ENCODE results near the gene TMC3.
A peak's percentile ranks its signal among the peaks of the same experiment; 100 is the strongest.
"Not testable (repeated sequence)": the region's sequence is repeated elsewhere in the genome, so short reads cannot be mapped to it uniquely, and the experiment has no call there.

Gene TMC3

DNA sequence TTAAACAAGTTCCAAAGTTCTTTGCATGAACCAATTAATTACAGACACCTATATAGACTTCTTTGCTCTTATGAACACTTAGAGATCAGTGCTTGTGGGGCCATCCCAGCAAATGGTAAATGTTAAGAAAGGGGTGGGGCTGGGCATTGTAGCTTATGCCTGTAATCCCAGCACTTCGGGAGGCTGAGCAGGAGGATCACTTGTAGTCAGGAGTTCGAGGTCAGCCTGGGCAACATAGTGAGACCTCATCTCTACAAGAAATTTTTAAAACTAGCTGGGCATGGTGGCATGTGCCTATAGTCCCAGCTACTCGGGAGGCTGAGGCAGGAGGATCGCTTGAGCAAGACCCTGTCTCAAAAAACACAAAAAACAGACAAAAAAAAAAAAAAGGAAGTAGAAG lies 30.6 kb downstream of the TMC3 start:
- DNase-seq: no peak

DNA sequence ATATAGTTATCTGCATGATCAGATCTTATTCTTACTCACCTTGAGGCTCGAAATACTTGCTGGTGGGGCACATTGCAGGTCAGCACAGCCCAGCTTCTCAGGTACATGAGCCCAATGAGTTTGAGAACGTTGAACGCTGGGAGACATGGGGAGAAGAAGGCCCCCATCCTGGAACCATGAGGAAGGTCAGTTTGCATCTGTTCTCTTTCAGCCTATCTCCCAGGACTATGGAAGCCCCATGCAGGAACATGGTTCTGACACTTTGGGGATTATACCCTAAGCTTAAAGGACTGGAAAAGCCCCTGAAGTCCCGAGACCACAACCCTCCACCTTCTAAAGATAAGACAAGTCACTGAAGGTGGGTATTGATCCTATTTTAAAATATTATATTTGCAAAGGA lies 32.7 kb downstream of the TMC3 start:
- DNase-seq: no peak

DNA sequence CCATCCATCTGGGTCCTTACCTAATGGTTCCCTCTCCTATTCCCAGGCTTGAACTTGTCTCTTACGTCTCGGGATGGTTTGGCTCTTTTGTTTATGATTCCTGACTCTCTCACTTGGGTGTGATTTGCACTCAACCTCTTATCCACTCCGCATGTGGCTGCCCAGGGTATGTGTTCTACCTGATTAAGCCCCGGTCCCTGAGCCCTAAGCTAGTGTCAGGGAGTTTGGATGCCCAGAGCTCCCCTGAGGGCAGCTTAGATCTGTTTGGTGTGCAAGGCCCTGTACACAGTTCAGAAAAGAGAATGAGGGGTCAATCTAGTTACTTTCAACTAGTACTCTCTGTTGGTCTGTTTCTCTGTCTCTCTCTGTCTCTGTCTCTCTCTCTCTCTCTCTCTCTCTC lies 34.2 kb downstream of the TMC3 start:
- DNase-seq: no peak

DNA sequence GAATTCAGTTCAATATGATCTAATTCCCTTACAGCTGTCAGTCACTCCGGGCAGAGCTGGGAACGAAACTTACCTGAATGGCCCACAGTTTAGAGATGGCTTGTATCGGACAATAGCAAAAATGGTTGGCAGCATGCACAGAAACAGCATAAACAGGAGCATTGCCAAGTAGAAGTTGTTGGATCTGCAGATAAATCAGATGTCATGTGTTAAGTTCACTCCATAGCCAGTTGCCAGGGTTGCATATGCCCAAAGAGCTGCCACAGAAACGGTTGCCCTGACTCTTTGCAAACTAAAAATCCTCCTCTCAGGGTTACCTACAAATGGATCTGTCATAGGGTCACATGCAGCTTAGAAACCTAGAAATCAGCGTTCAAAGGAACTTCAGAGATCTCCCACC lies 34.7 kb downstream of the TMC3 start:
- DNase-seq: no peak

DNA sequence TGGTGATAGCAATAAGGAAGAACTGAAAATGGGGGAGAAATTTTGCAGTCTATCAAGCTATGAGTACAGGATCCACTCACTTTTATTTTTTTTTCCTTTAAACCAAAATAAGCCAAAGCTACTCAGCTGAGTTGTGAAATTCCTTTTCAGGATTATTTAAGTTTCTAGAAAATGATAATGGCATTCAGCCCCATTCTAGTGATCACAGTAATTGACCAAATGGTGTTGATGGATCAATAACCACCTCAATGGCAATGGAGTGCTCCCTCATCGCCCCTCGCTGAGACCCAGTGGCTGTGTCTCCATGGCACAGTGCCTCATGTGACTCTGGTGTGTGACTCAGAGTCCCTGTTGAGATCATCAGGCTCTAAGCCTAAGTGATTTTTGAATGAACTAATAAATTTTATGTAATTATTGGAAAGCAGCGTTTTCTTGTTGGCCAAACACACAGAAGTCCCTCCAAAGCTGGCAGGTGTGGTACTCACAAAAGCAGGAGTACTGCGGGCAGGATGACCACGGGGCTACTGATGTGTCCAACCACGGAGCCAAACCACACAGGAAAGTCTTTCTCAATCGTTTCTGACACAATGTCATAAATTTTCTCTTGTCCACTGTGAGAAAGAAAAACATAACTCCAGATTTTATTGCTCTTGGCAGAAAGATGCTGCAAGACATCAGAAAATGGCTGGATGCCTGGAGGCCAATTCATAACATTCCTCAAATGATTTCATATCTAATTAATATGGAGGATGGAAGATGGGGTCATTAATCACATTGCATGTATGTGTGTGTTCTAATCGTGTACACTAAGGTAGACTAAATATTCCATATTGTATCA lies 35.6 kb downstream of the TMC3 start:
- no peak for DNase-seq

DNA sequence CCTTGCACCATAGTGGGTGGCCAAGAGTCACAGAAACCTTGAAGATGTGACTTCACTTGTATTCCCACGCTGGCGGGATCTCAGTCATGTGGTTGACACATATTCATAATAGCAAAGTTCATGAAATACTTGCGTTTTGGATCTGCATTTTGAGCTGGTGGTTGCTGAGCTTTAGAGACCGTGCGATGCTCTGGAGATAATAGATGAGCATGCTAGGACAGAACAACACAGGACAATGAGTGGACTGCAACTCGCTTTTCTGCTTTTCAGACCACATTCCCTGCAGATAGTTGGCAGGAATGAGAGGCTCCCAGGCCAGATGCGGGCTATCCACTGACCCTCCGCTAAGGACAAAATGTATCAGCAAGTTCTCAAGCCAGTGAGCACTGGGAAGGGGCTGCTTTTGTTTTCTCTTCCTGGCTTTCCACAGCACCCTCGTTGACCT lies 36.3 kb downstream of the TMC3 start:
- DNase-seq: no peak

DNA sequence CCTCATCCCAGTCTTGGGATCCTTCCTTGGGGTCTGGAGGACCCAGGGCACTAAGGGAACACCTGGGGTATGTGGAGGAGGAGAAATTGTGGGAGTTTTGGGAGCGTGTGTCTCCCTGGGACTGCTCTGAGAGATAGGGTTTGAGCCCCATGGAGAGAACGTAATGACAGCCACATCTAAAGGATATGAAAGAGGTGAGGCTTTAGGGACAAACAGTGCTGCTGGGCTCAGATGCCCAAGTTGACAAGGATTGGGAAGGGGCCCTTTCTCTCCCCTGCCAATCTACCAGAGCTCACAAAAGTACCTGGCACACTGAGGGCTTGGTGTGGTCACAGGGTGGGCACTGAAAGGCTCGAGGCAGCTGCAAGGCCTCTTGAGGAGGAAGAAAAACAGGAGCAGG lies 36.8 kb downstream of the TMC3 start:
- no peak for DNase-seq

DNA sequence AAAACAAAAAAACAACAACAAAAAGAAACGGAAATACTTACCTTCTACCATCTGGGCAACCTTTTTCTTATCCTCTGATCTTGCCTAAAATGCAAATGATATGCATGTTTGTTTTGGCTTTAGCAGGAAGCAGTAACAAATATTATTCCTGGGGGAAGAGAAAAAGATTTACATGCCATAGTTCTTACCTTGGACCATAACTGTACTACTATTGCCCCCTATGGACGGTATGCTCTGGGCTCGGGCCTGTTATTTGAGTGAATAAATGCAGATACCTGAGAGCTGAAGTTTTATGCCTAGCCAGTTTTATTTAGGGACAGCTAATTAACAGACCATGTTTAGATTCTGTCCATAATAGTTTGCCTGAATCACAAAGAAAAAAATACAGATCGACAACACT lies 37.4 kb downstream of the TMC3 start:
- no peak for DNase-seq

DNA sequence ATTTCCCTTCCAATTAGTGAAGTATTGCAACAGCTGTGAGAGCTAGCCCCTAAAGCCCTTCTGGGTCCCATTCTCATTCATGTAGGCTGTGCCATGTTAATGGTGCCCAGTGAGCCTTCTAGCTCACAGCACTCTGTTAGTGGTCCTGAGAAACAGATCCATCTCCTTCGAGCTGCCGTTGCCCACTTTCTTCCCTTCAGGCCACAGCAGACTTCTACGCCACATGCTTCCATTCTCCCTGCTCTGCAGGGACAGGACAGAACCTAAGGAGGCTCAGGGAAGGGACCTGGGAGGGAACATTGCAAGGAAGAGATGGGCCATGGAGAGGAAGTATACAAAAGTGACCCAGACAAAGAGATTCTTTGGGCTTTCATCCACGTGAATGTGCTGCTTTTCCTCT lies 38.4 kb downstream of the TMC3 start:
- no peak for DNase-seq

DNA sequence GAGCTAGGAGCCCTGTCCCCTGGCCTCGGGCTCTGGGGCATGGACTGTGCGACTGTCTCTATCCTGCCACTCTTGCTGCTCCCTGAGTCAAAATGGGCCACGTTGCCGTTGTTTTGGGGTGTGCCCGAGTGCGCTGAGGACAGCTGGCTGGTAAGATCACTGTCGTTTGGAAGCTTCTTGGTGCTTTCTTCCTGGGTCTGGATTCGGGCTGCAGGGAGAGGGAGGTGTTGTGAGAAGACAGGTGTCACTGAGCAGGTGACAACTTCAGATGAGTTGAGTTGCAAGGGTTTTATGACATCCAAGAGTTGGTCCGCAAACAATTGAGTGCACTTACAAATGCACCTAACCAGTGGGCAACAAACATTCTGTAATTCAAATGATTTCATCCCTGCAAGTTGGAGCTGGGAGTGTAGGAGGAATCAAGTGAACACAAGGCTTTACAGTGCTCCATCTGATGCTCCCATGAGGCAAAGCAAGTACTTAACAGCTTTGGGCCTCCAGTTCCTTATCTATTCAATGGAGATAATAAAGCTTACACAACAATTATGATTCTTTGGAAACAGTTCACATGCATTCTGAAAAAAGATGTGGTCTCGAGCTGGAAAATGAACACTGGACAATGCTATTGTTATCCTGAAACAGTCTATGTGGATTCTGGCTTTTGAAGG lies 39.1 kb downstream of the TMC3 start:
- DNase-seq: no peak

DNA sequence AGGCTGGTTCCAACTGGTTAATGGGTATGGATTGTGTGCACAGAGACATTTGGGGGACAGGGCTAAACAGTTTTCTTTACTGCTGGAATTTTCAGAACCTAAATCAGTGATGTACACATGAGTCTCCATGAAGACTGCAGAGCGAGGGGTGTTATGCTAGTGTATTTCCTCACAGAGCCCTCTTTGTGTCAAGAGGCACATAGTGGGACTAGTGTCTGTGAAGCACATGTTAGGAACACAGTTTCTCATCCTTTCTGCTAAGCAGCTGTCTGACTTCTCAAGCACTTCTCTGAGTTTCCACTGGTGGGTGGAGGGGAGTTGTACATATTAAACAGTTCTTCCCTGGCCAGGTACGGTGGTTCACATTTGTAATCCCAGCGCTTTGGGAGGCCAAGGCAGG lies 40.6 kb downstream of the TMC3 start:
- no peak for DNase-seq

DNA sequence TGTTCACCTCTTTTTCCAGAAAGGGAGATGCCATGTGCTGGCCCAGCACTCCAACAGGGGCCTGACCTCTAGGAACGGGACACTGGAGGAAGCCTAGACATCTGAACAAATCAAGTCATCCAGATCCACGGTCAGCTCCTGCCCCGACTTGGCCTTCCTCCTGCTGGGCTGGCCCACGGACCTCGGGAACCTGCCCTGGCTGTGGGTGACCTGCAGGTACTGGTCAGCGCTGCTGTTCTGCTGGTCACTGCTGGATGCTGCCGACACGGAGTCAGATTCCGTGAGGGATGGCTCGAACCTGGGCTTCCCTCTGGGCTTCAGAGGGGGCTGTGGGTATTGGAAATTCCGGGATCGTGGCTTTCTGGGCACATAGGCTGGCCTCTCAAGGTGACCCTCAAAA lies 41.7 kb downstream of the TMC3 start:
- DNase-seq: no peak

DNA sequence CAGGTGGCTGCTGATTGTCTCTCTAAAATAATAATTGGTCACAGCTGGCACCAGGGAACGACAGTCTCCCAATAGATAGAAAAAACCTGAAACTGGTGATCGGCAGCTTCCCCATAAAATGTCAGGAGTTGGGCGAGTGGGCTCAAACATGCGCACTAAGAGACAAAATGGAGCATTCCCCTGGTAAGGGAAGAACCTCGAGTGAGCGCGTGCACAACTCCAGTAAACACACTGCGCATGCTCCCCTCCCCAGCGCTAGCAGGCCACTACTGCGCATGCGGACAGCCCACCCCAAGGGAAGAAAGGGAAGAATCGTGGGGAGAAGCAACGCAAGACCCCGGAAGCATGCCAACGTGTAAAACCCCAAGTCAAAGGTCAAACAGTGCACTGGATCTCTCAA lies 42.4 kb downstream of the TMC3 start:
- no peak for DNase-seq

DNA sequence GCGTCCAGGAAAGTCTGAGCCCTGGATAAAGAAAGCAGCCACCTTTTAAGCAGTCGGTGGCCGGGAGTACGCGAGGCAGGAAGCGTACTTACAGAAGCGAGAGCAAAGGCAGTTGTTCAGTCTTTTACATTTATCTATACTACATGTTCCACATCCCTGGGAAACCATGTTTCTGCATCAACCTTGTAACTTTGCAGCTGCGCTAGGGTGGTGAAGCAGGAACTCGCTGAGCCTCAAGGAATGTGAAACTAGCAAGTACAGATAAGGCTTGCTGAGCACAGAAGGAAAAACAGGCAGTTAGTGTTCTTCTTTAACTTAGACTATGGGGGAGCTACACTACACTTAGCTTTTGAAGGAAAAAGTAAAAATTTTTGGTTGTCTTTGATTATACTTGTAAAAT lies 42.9 kb downstream of the TMC3 start:
- DNase-seq: not testable (repeated sequence)

DNA sequence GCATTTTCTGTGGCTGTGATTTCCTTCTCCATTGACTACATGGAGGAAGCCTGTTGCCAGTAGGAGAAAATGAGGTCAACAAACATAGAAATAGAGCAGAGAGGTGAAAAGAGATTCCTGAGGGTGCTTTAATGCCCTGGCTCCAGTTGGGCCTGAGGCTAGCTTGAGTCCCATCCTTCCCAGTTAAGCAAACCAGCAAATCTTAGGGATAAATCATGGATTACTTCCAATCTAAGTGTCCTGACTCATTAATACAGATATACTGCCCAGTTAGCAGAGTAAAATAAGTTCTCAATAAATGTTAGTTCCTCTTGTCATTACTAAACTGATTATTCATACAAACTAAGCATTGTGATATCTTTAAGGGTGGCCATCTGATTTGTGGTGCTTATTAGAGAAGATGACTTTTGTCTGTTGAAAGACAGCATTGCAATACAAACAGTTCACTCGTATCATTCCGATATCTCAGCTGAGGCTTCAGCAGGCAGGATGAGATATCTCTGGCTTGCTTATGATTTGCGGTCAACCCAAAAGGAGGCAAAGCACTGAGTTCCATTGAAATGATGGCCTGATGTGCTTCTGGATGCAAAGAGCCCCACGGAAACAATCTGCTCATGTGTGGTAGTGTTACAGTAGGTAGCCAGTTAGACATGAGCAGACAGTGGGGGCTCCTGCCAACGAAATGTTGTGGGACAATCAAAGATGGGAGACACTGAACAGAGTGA lies 43.5 kb downstream of the TMC3 start:
- no peak for DNase-seq

DNA sequence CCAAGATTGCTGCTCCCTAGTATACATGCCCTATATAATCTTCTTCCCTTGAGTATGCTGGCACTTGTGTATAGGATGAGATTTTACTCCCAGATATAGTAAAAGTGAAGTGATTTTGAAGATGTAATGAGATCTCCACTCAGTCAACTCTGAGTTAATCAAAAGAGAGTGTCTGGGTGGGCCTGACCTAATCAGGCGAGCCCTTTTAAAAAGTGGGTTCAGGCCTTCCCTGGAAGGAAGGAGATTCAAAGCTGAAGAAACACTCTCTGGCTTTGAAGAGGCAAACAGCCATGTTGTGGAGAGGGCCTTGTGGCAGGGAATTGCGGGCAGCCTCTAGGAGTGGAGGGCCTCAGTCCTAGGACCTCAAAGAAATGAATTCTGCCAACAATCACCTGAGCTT lies 44.6 kb downstream of the TMC3 start:
- DNase-seq: no peak

DNA sequence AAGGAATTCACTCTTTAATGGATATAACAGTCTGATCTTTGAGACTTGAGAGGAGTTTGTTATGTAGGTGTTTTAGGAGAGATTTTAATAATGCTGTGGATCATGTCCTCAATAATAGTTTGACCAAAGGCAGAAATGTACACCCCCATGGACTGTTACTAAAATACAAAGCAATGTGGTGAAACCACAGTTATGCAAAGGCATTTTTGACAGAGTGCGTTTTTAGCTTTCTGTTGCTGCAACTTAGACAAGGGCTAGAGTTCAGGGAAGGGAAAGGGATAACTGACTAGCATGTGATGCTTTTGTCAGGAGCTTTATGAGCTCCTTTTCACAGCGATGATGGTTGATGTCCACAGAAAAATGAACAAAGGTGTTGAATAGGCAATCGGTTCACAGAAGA lies 46.5 kb downstream of the TMC3 start:
- no peak for DNase-seq

DNA sequence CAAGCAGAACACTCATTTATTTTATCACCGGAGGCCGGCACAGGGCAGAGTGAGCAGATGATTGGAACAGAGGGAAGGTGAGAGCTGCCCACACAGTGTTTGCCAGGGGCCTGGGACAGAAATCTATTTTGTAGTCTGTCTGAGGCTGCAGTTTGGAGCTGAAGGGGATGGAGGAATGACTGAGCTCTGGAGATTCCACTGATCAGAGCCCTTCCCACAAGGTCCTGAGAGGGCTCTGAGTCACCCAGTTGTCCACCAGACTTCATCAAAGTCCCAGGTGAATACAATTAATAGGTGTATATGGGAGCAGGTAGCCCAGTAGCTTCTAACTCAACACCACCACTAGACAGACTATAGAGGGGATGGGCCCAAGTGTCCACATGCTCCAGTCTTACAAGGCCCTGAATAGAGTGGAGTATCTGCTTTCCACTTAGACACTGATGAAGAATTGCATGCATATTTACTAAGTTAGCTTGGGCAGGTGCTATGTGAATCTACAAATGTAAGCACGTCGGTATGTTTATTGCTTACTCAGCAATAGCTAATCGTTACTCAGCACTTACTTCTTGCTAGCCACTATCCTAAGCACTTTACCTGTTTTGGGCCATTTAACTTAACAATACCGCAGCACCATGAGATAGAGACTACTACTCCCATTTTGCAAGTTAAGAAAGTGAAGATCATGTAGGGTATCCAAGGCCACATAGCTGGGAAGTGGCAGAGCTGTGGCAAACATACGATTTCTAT lies 47.4 kb downstream of the TMC3 start:
- no peak for DNase-seq

DNA sequence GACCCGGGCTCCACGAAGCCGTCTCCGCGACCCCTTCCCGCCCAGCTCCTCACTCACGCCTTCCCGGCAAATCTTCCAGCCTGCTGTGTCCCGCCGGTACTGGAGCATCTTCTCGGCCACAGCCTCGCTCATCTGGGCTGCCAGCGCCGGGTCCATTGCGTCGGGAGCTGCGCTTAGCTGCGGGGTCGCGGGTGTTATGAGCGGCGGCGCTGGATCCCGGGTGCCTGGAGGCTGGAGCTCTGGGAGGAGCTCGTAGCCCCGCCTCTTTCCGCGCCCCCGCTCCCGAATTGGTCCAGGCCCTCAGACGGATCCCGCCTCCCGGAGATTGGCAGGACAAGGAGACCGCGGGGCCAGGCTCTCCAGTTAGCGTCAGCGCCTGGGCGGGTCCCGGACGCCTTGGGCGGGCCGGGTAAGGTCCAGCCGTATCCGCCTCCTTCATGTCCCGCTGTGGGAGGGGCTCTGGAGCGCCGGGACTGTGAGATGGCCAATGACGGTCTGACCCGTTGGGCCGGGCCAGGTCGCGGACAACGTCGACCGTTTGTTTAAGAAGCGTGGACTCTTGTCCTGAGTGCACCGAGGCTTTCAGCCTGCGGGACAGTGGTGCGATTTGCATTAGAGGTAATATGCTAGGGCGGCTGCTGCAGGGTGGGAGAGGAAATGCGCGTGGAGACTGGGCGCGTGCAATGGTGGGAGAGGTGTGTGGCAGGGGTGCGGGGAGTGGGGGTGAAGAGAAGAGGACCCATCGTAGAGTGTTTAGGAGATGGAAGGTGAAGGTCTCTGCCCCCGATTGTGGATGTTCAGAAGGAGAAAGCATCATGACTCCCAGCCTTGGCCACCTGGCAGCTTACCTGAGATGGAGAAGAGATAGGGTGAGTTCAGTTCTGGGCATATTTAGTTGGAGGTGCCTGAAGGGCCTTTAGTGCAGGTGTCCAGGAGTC lies 49.8 kb downstream of the TMC3 start, which contains the start of gene STARD5:
TSS of gene STARD5 (minus strand) at position 198 of the 938 bp plus-strand sequence. CDS start at position 156, 42 bp downstream.
- peak; percentile 97 for DNase-seq

DNA sequence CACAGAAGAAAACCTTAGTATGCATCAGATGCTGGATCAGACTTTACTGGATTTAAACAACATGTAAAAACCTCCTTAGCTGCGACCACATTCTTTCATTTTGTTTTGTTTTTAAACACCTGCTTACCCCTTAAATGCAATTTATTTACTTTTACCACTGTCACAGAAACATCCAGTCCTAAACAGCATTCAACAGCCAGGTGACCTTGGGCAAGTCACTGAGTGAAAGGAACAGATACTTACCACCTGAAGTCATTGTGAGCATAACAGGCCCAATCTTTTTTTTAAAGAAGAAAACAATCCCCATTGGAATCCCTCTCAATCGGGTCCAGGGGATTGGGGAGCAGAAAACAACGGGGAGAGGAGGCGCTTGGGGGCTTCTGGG lies 50.5 kb downstream of the TMC3 start:
- no peak for DNase-seq

DNA sequence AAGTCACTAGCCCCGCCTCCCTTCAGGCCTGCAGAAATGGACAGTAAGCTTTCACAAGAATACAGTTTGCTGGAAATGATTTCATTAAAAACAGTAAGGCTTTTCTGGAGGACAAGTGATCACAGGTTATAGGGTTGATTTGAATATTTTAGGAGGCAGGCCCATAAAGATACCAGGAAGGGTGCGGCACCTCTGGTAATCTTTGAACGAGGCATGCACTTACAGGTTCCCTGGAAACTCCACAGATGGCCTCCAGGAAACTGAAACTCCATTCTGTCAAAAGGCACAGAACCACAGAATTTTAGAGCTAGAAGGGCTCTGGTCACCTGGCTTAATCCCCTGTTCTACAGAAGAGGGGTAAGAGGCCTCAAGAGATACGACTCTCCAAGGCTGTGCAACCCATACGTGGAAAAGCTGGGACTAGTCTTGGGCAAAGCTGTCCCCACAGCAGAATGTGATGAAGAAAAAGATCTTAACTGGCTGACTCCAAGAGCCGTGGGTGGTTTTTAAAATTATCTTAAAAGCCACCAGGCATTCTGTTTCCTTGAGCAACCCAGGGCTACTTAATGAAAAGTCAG lies 51.2 kb downstream of the TMC3 start:
- no peak for DNase-seq

DNA sequence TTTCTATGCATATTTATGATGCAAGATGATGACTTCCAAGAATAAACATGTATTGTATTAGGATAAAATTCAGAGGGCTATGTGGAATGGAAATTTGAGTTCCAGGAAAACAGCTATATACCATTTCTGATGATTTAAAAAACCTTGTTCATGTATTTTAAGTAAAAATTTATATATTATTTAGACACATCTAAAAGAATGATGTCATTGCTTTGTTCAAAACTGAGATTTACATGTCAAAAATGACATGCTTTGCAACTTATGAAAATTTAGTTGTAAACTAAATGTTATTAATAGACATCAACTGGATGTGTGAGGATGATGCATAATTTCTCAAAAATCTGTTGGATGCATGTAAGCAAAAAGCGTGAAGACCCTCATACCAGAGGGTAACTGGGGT lies 52.3 kb downstream of the TMC3 start:
- DNase-seq: no peak

Data from retina (tissue), 1 donor.